DND-41 (cell line): Measurements from ENCODE around the gene SLC12A5.

Experiments used
- EZH2 ChIP-seq: IDR thresholded peaks from 3 replicates; pipeline ENCODE4 v1.6.1; 2012; ENCODE audit warnings: borderline replicate concordance, low read depth, mild to moderate bottlenecking, moderate library complexity, low read length, inconsistent platforms; ENCODE audit not compliant: severe bottlenecking
- TF ChIP-seq, protein P1 (sequence below): IDR thresholded peaks from 2 replicates; pipeline ENCODE4 v1.5.1; 2012; ENCODE audit warnings: borderline replicate concordance, low read length, moderate library complexity, mild to moderate bottlenecking; ENCODE audit not compliant: poor library complexity, severe bottlenecking; ENCODE audit errors: extremely low read depth

- TF ChIP-seq, protein P1, sequence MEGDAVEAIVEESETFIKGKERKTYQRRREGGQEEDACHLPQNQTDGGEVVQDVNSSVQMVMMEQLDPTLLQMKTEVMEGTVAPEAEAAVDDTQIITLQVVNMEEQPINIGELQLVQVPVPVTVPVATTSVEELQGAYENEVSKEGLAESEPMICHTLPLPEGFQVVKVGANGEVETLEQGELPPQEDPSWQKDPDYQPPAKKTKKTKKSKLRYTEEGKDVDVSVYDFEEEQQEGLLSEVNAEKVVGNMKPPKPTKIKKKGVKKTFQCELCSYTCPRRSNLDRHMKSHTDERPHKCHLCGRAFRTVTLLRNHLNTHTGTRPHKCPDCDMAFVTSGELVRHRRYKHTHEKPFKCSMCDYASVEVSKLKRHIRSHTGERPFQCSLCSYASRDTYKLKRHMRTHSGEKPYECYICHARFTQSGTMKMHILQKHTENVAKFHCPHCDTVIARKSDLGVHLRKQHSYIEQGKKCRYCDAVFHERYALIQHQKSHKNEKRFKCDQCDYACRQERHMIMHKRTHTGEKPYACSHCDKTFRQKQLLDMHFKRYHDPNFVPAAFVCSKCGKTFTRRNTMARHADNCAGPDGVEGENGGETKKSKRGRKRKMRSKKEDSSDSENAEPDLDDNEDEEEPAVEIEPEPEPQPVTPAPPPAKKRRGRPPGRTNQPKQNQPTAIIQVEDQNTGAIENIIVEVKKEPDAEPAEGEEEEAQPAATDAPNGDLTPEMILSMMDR = no peak
- no peak for TF ChIP-seq EZH2
Measured at GRCh38 chr20:45983279-45983743, 45.7 kb upstream of the SLC12A5 start.
